Uterus (tissue), 4 donors: Measurements from ENCODE around the gene TOP1. TPM values are rescaled to one million over a fixed set of nuclear protein-coding genes. Genes with fewer than 3 reads are reported as not detected.

Experiments used
- DNase-seq, 2 donors: peaks; one replicate each; pipeline ENCODE4 v3.0.0-alpha.2; 2019 to 2020
- H3K27ac ChIP-seq, 2 donors: fragments of 200-600 bp; sonication (generic); 1 replicate in 1 of 2; 2 replicates in 1 of 2; pipeline ENCODE4 v1.5.1; 2016 to 2018
- H3K27me3 ChIP-seq, 2 donors: fragments of 200-600 bp; sonication (generic); one replicate each; pipeline ENCODE4 v1.5.1; 2018 to 2019; ENCODE audit warnings: control low read depth in 1 of 2
- H3K36me3 ChIP-seq, 2 donors: fragments of 200-600 bp; sonication (generic); one replicate each; pipeline ENCODE4 v1.5.1; 2019; ENCODE audit warnings: control low read depth in 1 of 2
- H3K4me1 ChIP-seq, 2 donors: fragments of 200-600 bp; sonication (generic); one replicate each; pipeline ENCODE4 v1.5.1; 2018 to 2019; ENCODE audit warnings: control low read depth in 1 of 2
- H3K4me3 ChIP-seq, 2 donors: fragments of 200-600 bp; sonication (generic); 1 replicate in 1 of 2; 2 replicates in 1 of 2; pipeline ENCODE4 v1.5.1; 2018 to 2019; ENCODE audit warnings: mild to moderate bottlenecking in 1 of 2
- H3K9me3 ChIP-seq, 2 donors: fragments of 200-600 bp; sonication (generic); one replicate each; pipeline ENCODE4 v1.5.1; 2019; ENCODE audit warnings: control low read depth in 1 of 2
- POLR2A ChIP-seq, 2 donors: fragments of 450-650 bp; IDR thresholded peaks; one replicate each; pipeline ENCODE4 v1.6.1; 2016; ENCODE audit warnings: antibody characterized with exemption in 2 of 2, mild to moderate bottlenecking in 1 of 2, moderate library complexity in 1 of 2
- intact Hi-C: fragments of 100-400 bp; cut with DNase I; formaldehyde crosslinking; loops from one replicate; pipeline ENCODE4 v1.15.1; 2023; ENCODE audit warnings: low total_unique reads
- total RNA-seq, 4 donors: library from RNA; depleted of rRNA in 3 of 4; stranded (reverse); fragments of >200 nt in 3 of 4; gene quantifications; one replicate each; pipeline versions ENCODE4 v1.1.0 to v1.2.4, GENCODE V29; 2014 to 2023
- TF ChIP-seq, protein P1 (sequence below), 4 experiments: fragments of 200-600 bp in 2 of 4; fragments of 450-650 bp in 2 of 4; sonication (generic) in 2 of 4; IDR thresholded peaks; one replicate each; pipeline ENCODE4 v1.5.1; 2016 to 2019; ENCODE audit warnings: antibody characterized with exemption in 4 of 4, mild to moderate bottlenecking in 2 of 4, moderate library complexity in 1 of 4
- donor health status: DM: yes; HTN: yes; CAD: no.

The TOP1 gene
- total RNA-seq, 4 donors from 2014 or later, result 20.5 to 47.1 (median 35.4) TPM

- DNase-seq, result no peak
Observed at GRCh38 chr20:41145317-41145716, 116.7 kb downstream of the TOP1 start.

DNA sequence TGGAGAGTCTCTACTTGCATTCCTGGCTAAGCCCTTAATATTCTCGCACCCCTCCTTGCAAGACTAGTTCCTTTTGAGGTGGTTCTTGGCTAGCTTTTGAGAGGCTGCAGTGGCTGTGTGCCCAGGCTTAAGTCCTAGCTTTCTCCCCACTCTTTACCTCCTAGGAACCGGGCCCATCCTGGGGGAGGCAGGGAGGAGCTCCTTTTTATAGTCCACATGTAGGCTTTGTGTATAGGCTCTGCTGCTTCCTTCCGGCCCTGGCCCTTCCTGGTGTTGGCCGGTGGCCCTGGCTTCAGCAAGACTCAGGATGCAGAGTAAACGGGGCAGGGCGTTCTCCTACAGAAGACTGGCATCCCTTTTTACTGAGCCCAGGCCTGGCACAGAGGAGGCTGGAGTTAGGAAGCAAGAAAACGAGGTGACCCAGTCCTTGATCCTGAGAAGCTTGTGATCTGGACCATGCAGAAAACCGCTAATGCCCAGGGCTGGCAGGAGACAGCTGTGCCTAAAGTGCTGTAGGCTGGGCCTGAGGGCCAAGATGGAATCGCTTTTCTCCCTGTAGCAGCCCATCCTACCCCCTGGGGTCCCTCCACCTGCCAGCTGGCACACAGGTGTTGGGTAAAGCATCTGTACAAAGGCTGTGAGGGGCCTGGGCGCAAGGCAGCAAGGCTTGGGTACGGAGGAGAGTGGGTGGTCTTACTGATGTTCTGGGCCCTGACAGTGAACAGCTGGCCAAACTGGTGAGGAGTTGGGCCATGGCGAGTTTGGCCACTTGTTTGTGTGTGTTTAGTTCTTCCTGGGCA lies 117.4 kb downstream of the TOP1 start:
- peak overlapping the region; percentile 39 to 58 for H3K27ac ChIP-seq

More at GRCh38 chr20:41145317-41145716, 116.7 kb downstream of the TOP1 start:
- Histone ChIP-seq H3K4me1 (peaks cover 4 to 22% of the 10 kb centered on the region in 2 donors), H3K4me3 (no peak overlapping the region), H3K36me3 (no peaks in the 10 kb centered on the region), H3K27ac (peak overlapping the region; percentile 39 to 58), H3K9me3 (no peaks in the 10 kb centered on the region), H3K27me3 (no peaks in the 10 kb centered on the region)
- TF ChIP-seq, protein P1, sequence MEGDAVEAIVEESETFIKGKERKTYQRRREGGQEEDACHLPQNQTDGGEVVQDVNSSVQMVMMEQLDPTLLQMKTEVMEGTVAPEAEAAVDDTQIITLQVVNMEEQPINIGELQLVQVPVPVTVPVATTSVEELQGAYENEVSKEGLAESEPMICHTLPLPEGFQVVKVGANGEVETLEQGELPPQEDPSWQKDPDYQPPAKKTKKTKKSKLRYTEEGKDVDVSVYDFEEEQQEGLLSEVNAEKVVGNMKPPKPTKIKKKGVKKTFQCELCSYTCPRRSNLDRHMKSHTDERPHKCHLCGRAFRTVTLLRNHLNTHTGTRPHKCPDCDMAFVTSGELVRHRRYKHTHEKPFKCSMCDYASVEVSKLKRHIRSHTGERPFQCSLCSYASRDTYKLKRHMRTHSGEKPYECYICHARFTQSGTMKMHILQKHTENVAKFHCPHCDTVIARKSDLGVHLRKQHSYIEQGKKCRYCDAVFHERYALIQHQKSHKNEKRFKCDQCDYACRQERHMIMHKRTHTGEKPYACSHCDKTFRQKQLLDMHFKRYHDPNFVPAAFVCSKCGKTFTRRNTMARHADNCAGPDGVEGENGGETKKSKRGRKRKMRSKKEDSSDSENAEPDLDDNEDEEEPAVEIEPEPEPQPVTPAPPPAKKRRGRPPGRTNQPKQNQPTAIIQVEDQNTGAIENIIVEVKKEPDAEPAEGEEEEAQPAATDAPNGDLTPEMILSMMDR (IDR thresholded peaks at IDR 0.05), result no peak
- no peak for TF ChIP-seq POLR2A (IDR thresholded peaks at IDR 0.05)
- intact Hi-C loops, result no loop called here

GRCh38 chr20:41147767-41148191 lies 119.2 kb downstream of the TOP1 start:
- H3K27me3 ChIP-seq, result no peaks in the 10 kb centered on the region
- intact Hi-C loops, result no loop called here
- H3K4me1 ChIP-seq, result peaks cover 0 to 26% of the 10 kb centered on the region in 2 donors
- H3K36me3 ChIP-seq, result no peaks in the 10 kb centered on the region
- peak overlapping the region; percentile 35 to 58 for H3K27ac ChIP-seq
- no peak for TF ChIP-seq POLR2A (IDR thresholded peaks at IDR 0.05)
- TF ChIP-seq, protein P1 (IDR thresholded peaks at IDR 0.05), result no peak
- DNase-seq, result no peak
- H3K4me3 ChIP-seq, result no peak overlapping the region
- H3K9me3 ChIP-seq, result no peaks in the 10 kb centered on the region

More for the DNA sequence above, 117.4 kb downstream of the TOP1 start:
- TF ChIP-seq, protein P1 (IDR thresholded peaks at IDR 0.05), result no peak
- no peak for TF ChIP-seq POLR2A (IDR thresholded peaks at IDR 0.05)
- Histone ChIP-seq H3K36me3 (no peaks in the 10 kb centered on the region), H3K9me3 (no peaks in the 10 kb centered on the region), H3K4me3 (no peak overlapping the region), H3K4me1 (peaks cover 3 to 19% of the 10 kb centered on the region in 2 donors), H3K27me3 (no peaks in the 10 kb centered on the region)
- intact Hi-C loops, result no loop called here
- peak in 1 of 2 donors; percentile 45 for DNase-seq

DNA sequence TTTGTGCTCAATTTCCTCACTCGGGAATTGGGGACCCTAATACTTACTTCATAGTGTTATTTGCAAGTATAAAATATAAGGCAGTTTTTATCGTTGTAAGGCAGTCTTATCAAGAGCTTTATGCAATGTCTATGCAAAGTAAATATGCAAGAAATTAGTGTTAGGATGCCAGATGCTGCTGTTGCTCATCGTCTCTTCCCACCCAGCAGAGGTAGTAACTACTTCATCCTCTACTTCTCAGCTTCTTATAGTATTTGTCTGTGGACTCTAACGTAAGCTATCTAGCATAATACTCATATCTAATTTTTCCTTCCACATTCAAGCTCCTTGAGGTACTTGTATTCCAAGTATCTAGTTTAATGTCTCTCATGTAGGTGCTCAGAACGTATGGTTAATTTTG lies 120.3 kb downstream of the TOP1 start:
- H3K27me3 ChIP-seq, result no peaks in the 10 kb centered on the region
- H3K27ac ChIP-seq, result peak overlapping the region in 1 of 2 donors; percentile 58
- no peaks in the 10 kb centered on the region for H3K36me3 ChIP-seq
- H3K4me3 ChIP-seq, result no peak overlapping the region
- no peak for DNase-seq
- H3K9me3 ChIP-seq, result no peaks in the 10 kb centered on the region
- no peak for TF ChIP-seq POLR2A (IDR thresholded peaks at IDR 0.05)
- TF ChIP-seq, protein P1 (IDR thresholded peaks at IDR 0.05), result no peak
- peaks cover 0 to 27% of the 10 kb centered on the region in 2 donors for H3K4me1 ChIP-seq
- intact Hi-C loops, result no loop called here

- H3K36me3 ChIP-seq, result no peaks in the 10 kb centered on the region
- DNase-seq, result no peak
- no peaks in the 10 kb centered on the region for H3K27me3 ChIP-seq
- no peaks in the 10 kb centered on the region for H3K9me3 ChIP-seq
- TF ChIP-seq, protein P1 (IDR thresholded peaks at IDR 0.05), result no peak
- TF ChIP-seq POLR2A (IDR thresholded peaks at IDR 0.05), result no peak
- peaks cover 0 to 27% of the 10 kb centered on the region in 2 donors for H3K4me1 ChIP-seq
- H3K27ac ChIP-seq, result peak overlapping the region in 1 of 2 donors; percentile 70
- H3K4me3 ChIP-seq, result no peak overlapping the region
- intact Hi-C loops, result no loop called here
Observed at GRCh38 chr20:41150664-41151063, 122.0 kb downstream of the TOP1 start.
